ENCODE measurements around the gene TRPM2. TPM values are rescaled to one million over a fixed set of nuclear protein-coding genes. Genes with fewer than 3 reads are reported as not detected.

The TRPM2 gene
- total RNA-seq, 2 experiments from 2014 or later, result 1.9 to 2.9 TPM

- Mint-ChIP-seq H3K9me3 (no peaks in the 10 kb centered on the region), H3K4me3 (no peak overlapping the region), H3K36me3 (ENCODE audit: low read depth) (no peaks in the 10 kb centered on the region), H3K4me1 (ENCODE audit: low read depth) (no peaks in the 10 kb centered on the region), H3K27ac (no peak overlapping the region), H3K27me3 (no peaks in the 10 kb centered on the region)
- no peak for DNase-seq
- intact Hi-C loops (cut with DNase I, micrococcal nuclease), result no loop called here
- no peak for TF ChIP-seq CTCF (IDR thresholded peaks at IDR 0.05)
- no peak for ATAC-seq (ENCODE audit: poor library complexity)
- H3K27me3 ChIP-seq (ENCODE audit: control insufficient read depth in 1 of 2, insufficient read depth in 2 of 2, low read length in 2 of 2), result no peaks in the 10 kb centered on the region
- H3K27ac ChIP-seq (ENCODE audit: low read depth in 1 of 2, low read length in 2 of 2), result no peak overlapping the region
- POLR2A ChIA-PET, result no interaction called here
- CTCF ChIA-PET, result no interaction called here
- H3K36me3 ChIP-seq (ENCODE audit: insufficient read depth, low read length), result no peaks in the 10 kb centered on the region
- no peaks in the 10 kb centered on the region for H3K4me1 ChIP-seq (ENCODE audit: insufficient read depth, low read length)
- peaks cover 0 to 13% of the 10 kb centered on the region in 2 experiments for H3K9me3 ChIP-seq (ENCODE audit: control insufficient read depth in 1 of 2, insufficient read depth in 1 of 2, low read length in 2 of 2)
- H3K4me3 ChIP-seq (ENCODE audit: low read length), result no peak overlapping the region
Observed at GRCh38 chr21:44441581-44442265, 88.3 kb downstream of the TRPM2 start.

- TF ChIP-seq CTCF (IDR thresholded peaks at IDR 0.05), result no peak
- Histone ChIP-seq H3K4me1 (ENCODE audit: insufficient read depth, low read length) (no peaks in the 10 kb centered on the region), H3K9me3 (ENCODE audit: control insufficient read depth in 1 of 2, insufficient read depth in 1 of 2, low read length in 2 of 2) (peaks cover 0 to 13% of the 10 kb centered on the region in 2 experiments), H3K36me3 (ENCODE audit: insufficient read depth, low read length) (no peaks in the 10 kb centered on the region), H3K4me3 (ENCODE audit: low read length) (no peak overlapping the region), H3K27ac (ENCODE audit: low read depth in 1 of 2, low read length in 2 of 2) (no peak overlapping the region), H3K27me3 (ENCODE audit: control insufficient read depth in 1 of 2, insufficient read depth in 2 of 2, low read length in 2 of 2) (no peaks in the 10 kb centered on the region)
- CTCF ChIA-PET, result no interaction called here
- POLR2A ChIA-PET, result no interaction called here
- no peak for ATAC-seq (ENCODE audit: poor library complexity)
- no peaks in the 10 kb centered on the region for H3K9me3 Mint-ChIP-seq
- no peaks in the 10 kb centered on the region for H3K36me3 Mint-ChIP-seq (ENCODE audit: low read depth)
- DNase-seq, result no peak
- intact Hi-C loops (cut with DNase I, micrococcal nuclease), result no loop called here
- H3K27ac Mint-ChIP-seq, result no peak overlapping the region
- H3K4me3 Mint-ChIP-seq, result no peak overlapping the region
- no peaks in the 10 kb centered on the region for H3K4me1 Mint-ChIP-seq (ENCODE audit: low read depth)
- H3K27me3 Mint-ChIP-seq, result peaks cover 4% of the 10 kb centered on the region
Observed at GRCh38 chr21:44442266-44443125, 89.1 kb downstream of the TRPM2 start.

- Histone ChIP-seq H3K27ac (ENCODE audit: low read depth in 1 of 2, low read length in 2 of 2) (no peak overlapping the region), H3K4me3 (ENCODE audit: low read length) (no peak overlapping the region), H3K27me3 (ENCODE audit: control insufficient read depth in 1 of 2, insufficient read depth in 2 of 2, low read length in 2 of 2) (peaks cover 0 to 2% of the 10 kb centered on the region in 2 experiments), H3K36me3 (ENCODE audit: insufficient read depth, low read length) (no peaks in the 10 kb centered on the region), H3K4me1 (ENCODE audit: insufficient read depth, low read length) (no peaks in the 10 kb centered on the region), H3K9me3 (ENCODE audit: control insufficient read depth in 1 of 2, insufficient read depth in 1 of 2, low read length in 2 of 2) (peaks cover 0 to 13% of the 10 kb centered on the region in 2 experiments)
- TF ChIP-seq CTCF (IDR thresholded peaks at IDR 0.05), result no peak
- DNase-seq (no peak), ATAC-seq (ENCODE audit: poor library complexity) (no peak)
- no peak overlapping the region for H3K4me3 Mint-ChIP-seq
- intact Hi-C loops (cut with DNase I, micrococcal nuclease), result no loop called here
- POLR2A ChIA-PET, result no interaction called here
- H3K9me3 Mint-ChIP-seq, result no peaks in the 10 kb centered on the region
- no peak overlapping the region for H3K27ac Mint-ChIP-seq
- no peaks in the 10 kb centered on the region for H3K4me1 Mint-ChIP-seq (ENCODE audit: low read depth)
- no peaks in the 10 kb centered on the region for H3K36me3 Mint-ChIP-seq (ENCODE audit: low read depth)
- H3K27me3 Mint-ChIP-seq, result peaks cover 4% of the 10 kb centered on the region
- CTCF ChIA-PET, result no interaction called here
Observed at GRCh38 chr21:44443291-44443890, 90.0 kb downstream of the TRPM2 start.
